Measurements from ENCODE around the gene IGF2BP3. TPM values are rescaled to one million over a fixed set of nuclear protein-coding genes. Genes with fewer than 3 reads are reported as not detected.
"Not testable (repeated sequence)": the region's sequence is repeated elsewhere in the genome, so short reads cannot be mapped to it uniquely, and the experiment has no call there.

Gene IGF2BP3
- polyA plus RNA-seq (ENCODE audit: low read depth in 6 of 6), result 1 to 10 TPM in 2 of 6 donors, under 1 TPM in 3, not detected in 1; 0.35 to 1.8 (median 0.75) TPM

DNA sequence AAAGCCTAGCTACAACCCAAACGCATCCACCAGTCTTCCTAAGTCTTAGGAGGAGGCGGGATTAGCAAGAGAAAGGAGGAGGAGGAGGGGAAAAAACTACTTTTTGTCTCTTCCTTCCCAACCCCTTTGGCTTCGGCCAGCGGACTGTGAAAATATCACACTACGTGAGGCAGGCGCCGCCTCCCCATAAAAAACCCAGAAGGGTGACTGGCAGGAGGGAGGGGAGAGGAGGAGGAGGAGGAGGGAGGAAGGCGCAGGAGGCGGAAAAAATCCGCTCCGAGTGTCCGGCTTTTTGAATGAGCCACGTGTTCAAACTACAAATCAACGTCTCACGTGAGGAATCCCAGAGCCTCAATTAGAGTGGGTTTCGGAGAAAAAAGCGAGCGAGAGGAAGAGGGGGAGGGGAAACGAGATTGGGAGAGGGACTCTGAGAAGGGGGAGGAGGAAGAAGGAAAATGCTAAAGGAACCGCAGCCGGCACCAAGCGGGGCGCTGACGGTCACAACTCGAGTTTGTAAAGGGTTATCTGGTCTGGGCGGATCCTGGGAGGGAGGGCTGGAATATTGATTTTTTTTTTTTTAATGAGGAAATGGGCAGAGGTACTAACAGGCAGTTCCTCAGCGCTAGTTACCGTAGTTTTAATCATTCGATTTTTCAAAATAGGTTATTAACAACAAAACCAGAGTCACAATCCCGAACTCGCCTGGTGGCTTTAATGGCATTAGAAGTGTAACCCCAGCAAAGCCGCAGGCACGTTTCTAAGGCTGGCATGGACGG, at the start of gene IGF2BP3:
IGF2BP3 (minus strand) TSS at position 162 of the 776 bp plus-strand sequence. CDS start 381 bp downstream, outside the sequence.
- Mint-ChIP-seq H3K4me1 (peaks cover 34 to 45% (median 43%) of the 10 kb centered on the region in 3 donors), H3K9me3 (peaks cover 0 to 18% (median 3%) of the 10 kb centered on the region in 7 donors), H3K36me3 (peaks cover 5 to 7% of the 10 kb centered on the region in 2 donors), H3K27me3 (peaks cover 58 to 63% (median 61%) of the 10 kb centered on the region in 3 donors), H3K4me3 (peak within 1 kb of the TSS; percentile 77 to 90 (median 85)), H3K27ac (peak within 1 kb of the TSS; percentile 75 to 93 (median 90))
- ATAC-seq (ENCODE audit: low read depth in 2 of 2) (no peak), DNase-seq (no peak)

GRCh38 chr7:23514755-23515154, 44.5 kb upstream of the IGF2BP3 start:
- H3K36me3 Mint-ChIP-seq, result peaks cover 24 to 38% of the 10 kb centered on the region in 2 donors
- ATAC-seq (ENCODE audit: low read depth in 2 of 2) (peak; percentile 40 to 46), DNase-seq (no peak)
- peak overlapping the region in 2 of 6 donors; percentile 47 to 85 for H3K27ac Mint-ChIP-seq
- H3K4me3 Mint-ChIP-seq, result no peak overlapping the region
- no peaks in the 10 kb centered on the region for H3K27me3 Mint-ChIP-seq
- H3K4me1 Mint-ChIP-seq, result peaks cover 2 to 10% (median 5%) of the 10 kb centered on the region in 3 donors
- peaks cover 0 to 5% (median 0%) of the 10 kb centered on the region in 7 donors for H3K9me3 Mint-ChIP-seq

GRCh38 chr7:23513746-23514145, 43.5 kb upstream of the IGF2BP3 start:
- H3K9me3 Mint-ChIP-seq; DNase-seq; ATAC-seq (ENCODE audit: low read depth in 2 of 2); H3K27me3 Mint-ChIP-seq; H3K4me3 Mint-ChIP-seq; H3K4me1 Mint-ChIP-seq: not testable (repeated sequence)
- peak overlapping the region in 1 of 6 donors; percentile 19 for H3K27ac Mint-ChIP-seq
- H3K36me3 Mint-ChIP-seq, result peaks cover 27 to 39% of the 10 kb centered on the region in 2 donors

GRCh38 chr7:23494009-23494408, 23.7 kb upstream of the IGF2BP3 start:
- Mint-ChIP-seq H3K27ac (no peak overlapping the region), H3K9me3 (no peaks in the 10 kb centered on the region), H3K27me3 (no peaks in the 10 kb centered on the region), H3K36me3 (no peaks in the 10 kb centered on the region), H3K4me1 (peaks cover 0 to 13% (median 5%) of the 10 kb centered on the region in 3 donors), H3K4me3 (no peak overlapping the region)
- ATAC-seq (ENCODE audit: low read depth in 2 of 2) (no peak), DNase-seq (no peak)

- H3K4me1 Mint-ChIP-seq, result peaks cover 0 to 13% (median 5%) of the 10 kb centered on the region in 3 donors
- H3K27ac Mint-ChIP-seq, result peak overlapping the region in 2 of 6 donors; percentile 33 to 78
- ATAC-seq (ENCODE audit: low read depth in 2 of 2), result no peak
- no peak for DNase-seq
- no peaks in the 10 kb centered on the region for H3K9me3 Mint-ChIP-seq
- H3K36me3 Mint-ChIP-seq, result no peaks in the 10 kb centered on the region
- peak overlapping the region; percentile 22 to 92 (median 86) for H3K4me3 Mint-ChIP-seq
- H3K27me3 Mint-ChIP-seq, result no peaks in the 10 kb centered on the region
These were observed 21.2 kb upstream of the IGF2BP3 start for GRCh38 chr7:23491502-23491901.

- peak; percentile 67 for DNase-seq
- no peaks in the 10 kb centered on the region for H3K27me3 Mint-ChIP-seq
- peaks cover 0 to 13% (median 5%) of the 10 kb centered on the region in 3 donors for H3K4me1 Mint-ChIP-seq
- no peaks in the 10 kb centered on the region for H3K36me3 Mint-ChIP-seq
- peak; percentile 98 to 99 for ATAC-seq (ENCODE audit: low read depth in 2 of 2)
- H3K27ac Mint-ChIP-seq, result peak overlapping the region; percentile 60 to 88 (median 81)
- H3K9me3 Mint-ChIP-seq, result no peaks in the 10 kb centered on the region
- H3K4me3 Mint-ChIP-seq, result peak overlapping the region; percentile 74 to 92 (median 88)
These were observed 20.3 kb upstream of the IGF2BP3 start for GRCh38 chr7:23490357-23491135.

GRCh38 chr7:23488714-23489113, 18.4 kb upstream of the IGF2BP3 start:
- H3K4me1 Mint-ChIP-seq, result peaks cover 0 to 13% (median 5%) of the 10 kb centered on the region in 3 donors
- H3K36me3 Mint-ChIP-seq; H3K27ac Mint-ChIP-seq; H3K4me3 Mint-ChIP-seq; H3K27me3 Mint-ChIP-seq; DNase-seq; H3K9me3 Mint-ChIP-seq; ATAC-seq (ENCODE audit: low read depth in 2 of 2): not testable (repeated sequence)

GRCh38 chr7:23487670-23488069, 17.4 kb upstream of the IGF2BP3 start:
- ATAC-seq (ENCODE audit: low read depth in 2 of 2) (no peak), DNase-seq (no peak)
- Mint-ChIP-seq H3K36me3 (no peaks in the 10 kb centered on the region), H3K4me3 (no peak overlapping the region), H3K27ac (peak overlapping the region in 1 of 6 donors; percentile 74), H3K4me1 (peaks cover 0 to 13% (median 5%) of the 10 kb centered on the region in 3 donors), H3K27me3 (peaks cover 0 to 15% (median 14%) of the 10 kb centered on the region in 3 donors), H3K9me3 (no peaks in the 10 kb centered on the region)

- peaks cover 0 to 3% of the 10 kb centered on the region in 2 donors for H3K36me3 Mint-ChIP-seq
- ATAC-seq (ENCODE audit: low read depth in 2 of 2) (no peak), DNase-seq (no peak)
- H3K27me3 Mint-ChIP-seq, result peaks cover 14 to 28% (median 26%) of the 10 kb centered on the region in 3 donors
- H3K4me1 Mint-ChIP-seq, result peaks cover 0 to 12% (median 5%) of the 10 kb centered on the region in 3 donors
- peaks cover 0 to under 1% (median 0%) of the 10 kb centered on the region in 7 donors for H3K9me3 Mint-ChIP-seq
- H3K27ac Mint-ChIP-seq, result peak overlapping the region in 1 of 6 donors; percentile 67
- H3K4me3 Mint-ChIP-seq, result peak overlapping the region in 1 of 8 donors; percentile 10
These were observed 15.9 kb upstream of the IGF2BP3 start for GRCh38 chr7:23486002-23486773.

DNA sequence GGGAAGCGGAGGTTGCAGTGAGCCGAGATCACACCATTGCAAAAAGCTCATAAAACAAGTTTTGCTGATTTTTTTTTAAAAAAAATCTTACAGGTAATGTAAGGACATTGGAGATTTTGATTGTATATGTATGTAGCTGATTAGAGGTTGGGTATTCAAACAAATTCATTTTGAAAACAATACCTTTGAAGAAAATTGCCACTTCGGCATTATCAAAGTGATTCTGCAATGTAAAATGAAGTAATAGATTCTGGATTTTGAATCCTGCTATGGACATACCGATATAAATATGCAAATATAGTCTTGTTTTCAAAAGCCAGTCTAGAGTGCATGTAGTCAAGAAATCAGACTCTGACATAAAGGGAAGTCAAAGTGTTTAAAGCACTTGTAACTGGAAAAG, 12.4 kb upstream of the IGF2BP3 start:
- Mint-ChIP-seq H3K27me3 (peaks cover 29 to 50% (median 42%) of the 10 kb centered on the region in 3 donors), H3K36me3 (peaks cover 0 to 5% of the 10 kb centered on the region in 2 donors), H3K9me3 (peaks cover 0 to 3% (median 0%) of the 10 kb centered on the region in 7 donors), H3K4me3 (no peak overlapping the region), H3K4me1 (no peaks in the 10 kb centered on the region), H3K27ac (no peak overlapping the region)
- ATAC-seq (ENCODE audit: low read depth in 2 of 2), result no peak
- no peak for DNase-seq

DNA sequence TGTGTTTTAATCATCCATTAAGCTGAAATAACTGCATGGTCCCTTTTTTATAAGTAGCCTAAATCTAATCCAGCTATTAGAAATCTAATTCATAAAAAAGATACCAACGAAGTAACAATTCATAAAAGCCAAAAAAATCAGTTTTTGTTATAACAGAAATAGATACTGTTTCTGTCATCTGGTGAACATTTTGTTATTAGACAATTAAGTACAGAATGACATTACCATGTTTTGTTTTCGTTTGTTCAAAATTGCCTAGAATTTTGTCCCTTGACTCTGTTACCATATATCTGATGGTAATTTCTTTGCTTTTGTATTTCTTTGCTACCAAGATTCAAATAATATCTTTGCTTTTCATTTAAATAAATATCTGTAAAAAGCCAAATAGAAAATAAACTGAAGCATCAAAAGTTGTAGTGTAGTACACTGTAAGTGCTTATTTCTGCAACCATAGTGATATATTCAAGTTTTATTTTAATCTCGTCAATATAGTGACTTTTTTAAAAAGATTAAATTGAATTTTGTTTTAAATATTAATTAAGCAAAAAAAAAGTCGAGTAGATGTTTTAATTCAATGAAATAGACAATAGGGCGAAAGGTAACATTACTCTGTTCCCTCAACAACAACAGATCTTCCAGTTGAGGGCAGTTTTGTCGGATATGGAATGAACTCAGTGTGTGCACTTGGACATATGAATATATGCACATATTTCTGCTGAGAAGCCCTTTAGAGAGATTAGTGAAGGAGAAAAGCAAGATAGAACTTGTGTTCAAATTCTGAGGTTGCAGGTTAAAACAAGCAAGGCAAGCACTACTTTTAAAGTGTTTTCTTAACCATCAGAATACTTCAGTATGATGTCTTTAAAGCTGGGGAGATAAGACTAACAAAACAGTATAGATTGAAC, 7.9 kb upstream of the IGF2BP3 start:
- peaks cover 4 to 12% (median 7%) of the 10 kb centered on the region in 3 donors for H3K4me1 Mint-ChIP-seq
- no peak overlapping the region for H3K27ac Mint-ChIP-seq
- DNase-seq, result no peak
- no peak for ATAC-seq (ENCODE audit: low read depth in 2 of 2)
- peaks cover 7 to 10% of the 10 kb centered on the region in 2 donors for H3K36me3 Mint-ChIP-seq
- H3K27me3 Mint-ChIP-seq, result peaks cover 51 to 59% (median 54%) of the 10 kb centered on the region in 3 donors
- no peak overlapping the region for H3K4me3 Mint-ChIP-seq
- peaks cover 0 to 10% (median 3%) of the 10 kb centered on the region in 7 donors for H3K9me3 Mint-ChIP-seq

GRCh38 chr7:23477157-23477499, 6.8 kb upstream of the IGF2BP3 start:
- no peak overlapping the region for H3K4me3 Mint-ChIP-seq
- no peak overlapping the region for H3K27ac Mint-ChIP-seq
- peaks cover 49 to 57% (median 57%) of the 10 kb centered on the region in 3 donors for H3K27me3 Mint-ChIP-seq

More at GRCh38 chr7:23477157-23477499, 6.8 kb upstream of the IGF2BP3 start:
- peaks cover 7 to 10% of the 10 kb centered on the region in 2 donors for H3K36me3 Mint-ChIP-seq
- ATAC-seq (ENCODE audit: low read depth in 2 of 2) (no peak), DNase-seq (no peak)
- peaks cover 4 to 12% (median 7%) of the 10 kb centered on the region in 3 donors for H3K4me1 Mint-ChIP-seq
- peaks cover 0 to 13% (median 3%) of the 10 kb centered on the region in 7 donors for H3K9me3 Mint-ChIP-seq

Measured in naive B cell (primary cell).